H7 (cell line): ENCODE measurements around the gene NEAT1. TPM values are rescaled to one million over a fixed set of nuclear protein-coding genes. Genes with fewer than 3 reads are reported as not detected.
"Not testable (repeated sequence)": the region's sequence is repeated elsewhere in the genome, so short reads cannot be mapped to it uniquely, and the experiment has no call there.

Experiments
- DNase-seq: peaks from one replicate; pipeline ENCODE4 v3.0.0; 2012
- H3K27me3 ChIP-seq: 2 replicates; pipeline ENCODE4 v1.6.0; 2011; ENCODE audit warnings: mild to moderate bottlenecking, low read length; ENCODE audit not compliant: control insufficient read depth, insufficient read depth
- H3K36me3 ChIP-seq: replicated peaks from 2 replicates; pipeline ENCODE4 v1.5.1; 2011; ENCODE audit warnings: low read length; ENCODE audit not compliant: control insufficient read depth, insufficient read depth
- H3K4me3 ChIP-seq: 2 replicates; pipeline ENCODE4 v1.5.1; 2011; ENCODE audit warnings: low read depth, mild to moderate bottlenecking, control low read depth, low read length, moderate library complexity; ENCODE audit not compliant: insufficient read depth
- total RNA-seq: library from RNA; depleted of rRNA; stranded (reverse); fragments of >200 nt; shearing (Covaris generic); gene quantifications from 2 replicates; pipeline ENCODE4 v1.2.3, GENCODE V29; 2014

Gene NEAT1
- total RNA-seq, 1 experiment from 2014 or later = 6.4 TPM

DNA sequence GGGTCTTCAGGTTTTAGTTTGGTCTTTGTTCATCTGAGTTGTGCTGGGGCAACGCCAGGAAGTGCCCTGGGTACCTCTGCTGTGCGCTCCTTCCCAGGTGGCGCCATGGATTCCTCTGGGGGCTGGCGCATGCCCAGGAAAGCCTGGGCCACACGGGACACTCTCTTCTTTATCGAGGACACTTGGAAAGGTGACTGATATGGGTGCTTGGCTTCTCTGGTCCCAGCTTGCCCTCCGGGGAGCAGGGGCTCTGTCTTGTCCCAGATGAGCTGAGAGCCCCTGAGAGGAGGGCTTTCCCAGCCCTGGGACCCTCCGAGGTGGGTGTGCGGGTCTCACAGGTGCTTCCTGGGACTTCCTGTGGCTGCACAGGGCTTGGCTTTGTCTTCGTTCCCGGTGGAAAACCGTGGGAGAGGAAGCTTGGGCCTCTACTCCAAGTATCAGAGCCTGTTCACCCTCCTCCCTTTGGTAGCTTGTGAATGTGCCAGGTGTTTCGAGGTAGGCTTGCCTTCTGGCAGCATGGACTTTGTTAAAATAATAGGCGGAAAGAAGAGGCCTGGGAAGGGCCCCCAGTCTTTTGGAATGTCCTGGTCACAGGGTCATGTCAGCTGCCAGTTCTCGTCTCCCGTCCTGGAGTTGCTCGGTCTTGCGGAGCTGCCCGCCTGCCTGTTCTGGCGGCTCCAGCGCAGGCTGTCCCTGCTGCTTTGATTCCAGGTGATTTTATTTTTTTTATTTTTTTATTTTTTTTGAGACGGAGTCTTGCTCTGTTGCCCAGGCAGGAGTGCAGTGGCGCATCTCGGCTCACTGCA lies 10.1 kb upstream of the NEAT1 start:
- H3K4me3 ChIP-seq = no peak overlapping the region
- peak; percentile 20 for DNase-seq
- peaks cover 3% of the 10 kb centered on the region for H3K36me3 ChIP-seq
- no peaks in the 10 kb centered on the region for H3K27me3 ChIP-seq

DNA sequence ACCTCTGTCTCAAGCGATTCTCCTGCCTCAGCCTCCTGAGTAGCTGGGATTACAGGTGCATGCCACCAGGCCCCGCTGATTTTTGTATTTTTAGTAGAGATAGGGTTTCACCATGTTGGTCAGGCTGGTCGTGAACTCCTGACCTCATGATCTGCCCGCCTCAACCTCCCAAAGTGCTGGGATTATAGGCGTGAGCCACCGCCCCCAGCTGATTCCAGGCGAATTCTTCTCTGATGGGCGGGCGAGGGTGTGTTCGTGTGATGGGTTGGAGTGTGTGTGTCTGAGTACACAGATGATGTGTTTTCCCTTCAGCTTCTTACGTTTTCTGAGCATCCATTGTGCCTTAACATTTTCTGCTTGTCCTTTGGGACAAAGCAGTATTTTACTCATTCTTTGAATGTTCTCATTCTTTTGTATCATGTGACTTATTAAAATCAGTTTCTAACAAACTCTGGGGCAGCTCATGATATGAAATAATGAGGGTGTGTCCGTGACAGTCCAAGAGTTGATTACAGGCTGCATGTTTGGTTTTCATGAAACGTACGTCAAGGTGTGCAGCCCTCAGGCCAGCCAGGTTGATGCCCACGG lies 9.4 kb upstream of the NEAT1 start:
- H3K27me3 ChIP-seq, H3K4me3 ChIP-seq, H3K36me3 ChIP-seq, DNase-seq: not testable (repeated sequence)

DNA sequence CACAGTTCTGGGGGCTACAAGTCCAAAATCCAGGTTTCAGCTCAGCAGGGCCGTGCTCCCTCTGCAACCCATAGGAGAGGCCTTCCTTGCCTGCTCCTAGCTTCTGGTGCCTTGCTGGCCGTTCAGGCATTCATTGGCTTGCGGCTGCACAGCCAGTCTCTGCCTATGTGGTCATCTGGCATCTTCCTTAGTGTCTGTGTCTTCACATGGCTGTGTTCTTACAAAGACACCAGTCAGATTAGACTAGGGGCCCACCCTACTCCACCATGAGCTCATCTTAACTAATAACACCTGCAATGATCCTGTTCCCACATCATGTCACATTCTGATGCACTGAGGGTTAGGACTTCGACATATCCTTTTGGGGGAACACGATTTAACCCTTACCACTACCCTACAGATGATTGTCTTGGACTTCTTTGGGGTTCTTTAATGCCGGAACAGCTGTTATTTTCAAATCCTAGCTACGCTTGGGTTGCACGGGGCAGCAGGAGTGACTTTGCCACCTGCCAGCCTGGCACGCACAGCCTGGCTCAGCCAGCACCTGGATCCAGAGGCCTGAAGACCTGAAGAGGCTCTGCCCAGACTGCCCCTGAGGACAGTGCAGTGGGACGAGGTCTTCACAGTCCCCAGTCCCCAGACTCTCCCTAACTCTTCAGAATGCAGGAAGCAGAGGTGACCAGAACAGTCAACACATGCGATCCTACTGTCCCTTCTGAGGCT lies 7.7 kb upstream of the NEAT1 start:
- Histone ChIP-seq H3K27me3 (no peaks in the 10 kb centered on the region), H3K36me3 (peaks cover 1% of the 10 kb centered on the region; the same call in 1 of the 2 replicates), H3K4me3 (no peak overlapping the region)
- no peak for DNase-seq

DNA sequence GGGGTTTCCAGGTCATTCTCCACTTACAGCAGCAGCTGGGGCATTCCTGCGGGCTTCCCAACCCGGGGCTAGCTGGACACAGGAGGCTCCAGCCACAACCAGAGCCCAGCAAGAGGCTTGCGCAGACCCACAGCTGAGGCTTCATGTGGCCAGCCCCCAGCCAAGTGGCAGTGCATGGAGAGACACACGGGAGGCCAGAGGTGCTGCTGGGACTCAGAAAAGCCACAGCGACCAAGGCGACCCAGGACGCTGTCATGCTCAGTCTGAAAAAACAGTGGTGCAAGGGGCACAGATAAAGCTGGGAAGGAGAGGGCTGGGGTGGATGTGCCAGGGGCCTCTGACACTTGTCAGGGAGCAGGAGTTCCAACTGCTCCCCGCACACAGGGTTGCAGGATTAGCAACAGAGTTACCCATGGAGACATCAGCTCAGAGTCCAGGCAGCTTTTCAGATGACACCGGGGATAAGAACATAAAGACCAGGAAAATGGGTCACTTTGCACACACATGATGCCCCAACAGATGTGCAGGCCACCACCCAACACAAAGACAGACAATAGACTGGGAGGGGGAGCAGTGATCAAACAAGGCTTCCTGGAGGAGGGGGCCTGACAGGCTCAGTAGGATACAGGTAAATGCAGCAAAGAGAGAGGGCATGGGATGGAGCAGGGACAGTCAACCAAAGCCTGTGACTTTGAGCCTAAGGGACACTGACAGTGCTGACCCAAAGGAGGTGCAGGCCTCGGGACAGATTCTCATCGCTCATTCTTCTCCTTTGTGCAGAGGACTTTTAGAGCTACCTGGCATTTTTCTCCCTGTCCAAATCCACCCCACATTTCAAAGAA lies 6.9 kb upstream of the NEAT1 start:
- DNase-seq = peak; percentile 51
- Histone ChIP-seq H3K36me3 (peaks cover 1% of the 10 kb centered on the region; the same call in 1 of the 2 replicates), H3K27me3 (no peaks in the 10 kb centered on the region), H3K4me3 (no peak overlapping the region)

DNA sequence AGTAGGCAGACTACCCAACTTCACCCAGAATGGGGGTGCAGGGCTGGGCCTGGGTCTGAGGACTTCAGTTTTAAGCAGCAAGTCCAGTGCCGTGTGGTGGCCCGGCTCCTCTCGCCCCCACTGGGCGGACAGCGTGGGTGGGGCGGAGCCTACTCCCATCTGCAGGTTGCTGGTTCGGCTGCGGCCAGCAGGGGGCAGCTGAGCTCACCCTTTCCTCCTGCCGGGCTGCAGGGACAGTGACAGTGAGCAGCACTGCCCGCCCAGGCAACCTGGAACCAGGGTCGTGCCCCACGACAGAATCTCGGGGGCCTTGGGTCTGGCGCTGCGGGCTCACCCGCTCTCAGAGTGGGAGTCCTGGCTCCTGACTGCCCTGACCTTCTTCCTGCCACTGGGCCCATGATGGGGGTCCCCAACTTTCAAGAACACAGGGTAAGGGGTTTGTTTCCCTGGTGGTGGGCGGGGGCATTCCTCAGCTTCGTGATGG lies 6.2 kb upstream of the NEAT1 start:
- H3K36me3 ChIP-seq = no peaks in the 10 kb centered on the region
- peak; percentile 98 for DNase-seq
- no peak overlapping the region for H3K4me3 ChIP-seq
- H3K27me3 ChIP-seq = no peaks in the 10 kb centered on the region

DNA sequence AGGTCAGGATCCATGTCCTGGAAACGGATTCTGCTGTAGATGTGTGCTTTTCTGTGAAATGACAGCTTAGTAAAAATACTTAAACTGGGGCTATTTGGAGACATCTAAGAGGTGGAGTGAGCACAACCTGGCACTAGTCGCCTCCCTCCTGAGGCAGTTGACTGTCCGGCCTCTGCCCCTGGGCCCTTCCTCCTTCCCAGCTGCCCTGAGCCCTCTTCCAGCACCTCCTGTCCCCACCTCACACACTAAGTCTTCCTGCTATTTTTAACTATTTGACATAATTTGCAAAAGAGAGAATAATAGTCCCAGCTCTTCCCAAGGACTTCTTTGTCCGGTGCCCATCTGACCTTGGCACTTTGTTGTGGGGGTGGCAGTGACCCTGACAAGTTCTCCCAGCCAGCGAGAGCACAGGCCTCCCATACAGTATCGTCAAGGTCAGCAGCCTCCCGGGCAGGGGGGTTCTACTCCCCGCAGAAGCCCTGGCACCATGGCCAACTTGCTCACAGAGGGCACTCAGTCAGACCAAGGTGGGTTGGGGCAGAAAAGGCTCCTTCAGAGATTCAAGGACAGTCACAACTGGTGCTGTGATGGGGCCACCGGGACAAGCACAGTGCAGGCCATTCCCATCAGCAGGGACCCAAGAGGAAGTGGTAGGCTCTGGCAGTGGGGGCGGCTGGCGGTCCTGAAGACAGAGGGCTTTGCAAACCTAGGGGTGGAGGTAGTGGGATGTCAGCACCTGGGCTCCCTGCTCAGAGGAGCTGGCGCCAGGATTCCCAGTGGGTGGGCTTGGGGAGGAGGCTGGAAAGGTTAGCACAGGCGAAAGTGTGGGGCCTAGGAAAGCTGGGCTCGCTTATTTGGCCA lies 5.5 kb upstream of the NEAT1 start:
- Histone ChIP-seq H3K27me3 (no peaks in the 10 kb centered on the region), H3K4me3 (no peak overlapping the region)
- DNase-seq = peak; percentile 66

DNA sequence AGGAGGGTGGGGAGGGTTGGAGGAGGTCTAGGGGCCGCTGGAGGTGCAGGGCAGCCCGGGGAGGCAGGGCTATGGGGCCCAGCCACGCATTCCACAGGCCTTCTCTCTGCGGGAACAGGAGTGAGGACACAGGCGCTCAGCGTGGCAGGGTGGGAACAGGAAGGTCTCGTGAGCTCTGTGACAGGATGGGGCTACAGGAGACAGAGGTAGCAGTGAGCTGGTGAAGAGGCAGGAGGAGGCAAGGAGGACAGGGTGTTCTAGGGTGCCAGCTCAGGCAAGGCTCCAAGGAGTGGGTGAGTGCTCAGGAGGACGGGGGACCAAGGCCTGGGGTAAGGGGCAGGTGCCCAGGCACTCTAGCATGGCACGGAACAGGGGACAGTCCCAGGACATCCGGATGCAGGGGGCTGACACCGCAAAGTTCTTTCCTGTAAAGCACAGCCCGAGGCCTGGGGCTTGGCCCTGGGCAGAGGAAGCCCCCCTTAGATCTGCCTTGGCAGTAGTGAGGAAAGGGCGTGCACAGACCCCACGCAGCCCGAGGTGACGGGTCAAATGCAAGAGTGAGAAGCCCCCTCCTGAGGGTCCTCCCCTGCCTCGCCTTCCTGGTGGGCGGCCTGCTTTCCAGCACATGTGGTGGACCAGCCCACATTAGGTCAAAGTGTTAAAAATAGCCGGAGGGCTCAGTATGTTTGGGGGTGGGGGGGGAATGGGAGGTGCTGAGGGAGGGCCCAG lies 4.7 kb upstream of the NEAT1 start:
- no peaks in the 10 kb centered on the region for H3K36me3 ChIP-seq
- H3K4me3 ChIP-seq = no peak overlapping the region
- DNase-seq = no peak
- no peaks in the 10 kb centered on the region for H3K27me3 ChIP-seq

More for the DNA sequence above, 5.5 kb upstream of the NEAT1 start:
- H3K36me3 ChIP-seq = no peaks in the 10 kb centered on the region

DNA sequence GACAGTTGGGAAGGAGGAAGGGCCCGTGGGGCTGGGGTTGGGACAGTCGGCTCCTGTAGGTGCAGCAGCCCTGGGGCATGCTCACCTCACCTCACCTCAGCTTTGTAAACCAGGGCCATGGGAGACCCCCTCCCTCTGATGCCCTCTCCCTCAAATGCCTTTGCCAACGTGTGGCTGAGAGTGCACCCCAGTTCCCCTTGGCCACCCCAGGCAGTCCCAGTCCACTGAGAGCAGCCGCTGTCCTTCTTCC lies 4.2 kb upstream of the NEAT1 start:
- Histone ChIP-seq H3K4me3 (0 out of 2 replicates have a peak overlapping the region, but pooled peaks have one; percentile 8), H3K27me3 (no peaks in the 10 kb centered on the region), H3K36me3 (no peaks in the 10 kb centered on the region)
- DNase-seq = peak; percentile 85

DNA sequence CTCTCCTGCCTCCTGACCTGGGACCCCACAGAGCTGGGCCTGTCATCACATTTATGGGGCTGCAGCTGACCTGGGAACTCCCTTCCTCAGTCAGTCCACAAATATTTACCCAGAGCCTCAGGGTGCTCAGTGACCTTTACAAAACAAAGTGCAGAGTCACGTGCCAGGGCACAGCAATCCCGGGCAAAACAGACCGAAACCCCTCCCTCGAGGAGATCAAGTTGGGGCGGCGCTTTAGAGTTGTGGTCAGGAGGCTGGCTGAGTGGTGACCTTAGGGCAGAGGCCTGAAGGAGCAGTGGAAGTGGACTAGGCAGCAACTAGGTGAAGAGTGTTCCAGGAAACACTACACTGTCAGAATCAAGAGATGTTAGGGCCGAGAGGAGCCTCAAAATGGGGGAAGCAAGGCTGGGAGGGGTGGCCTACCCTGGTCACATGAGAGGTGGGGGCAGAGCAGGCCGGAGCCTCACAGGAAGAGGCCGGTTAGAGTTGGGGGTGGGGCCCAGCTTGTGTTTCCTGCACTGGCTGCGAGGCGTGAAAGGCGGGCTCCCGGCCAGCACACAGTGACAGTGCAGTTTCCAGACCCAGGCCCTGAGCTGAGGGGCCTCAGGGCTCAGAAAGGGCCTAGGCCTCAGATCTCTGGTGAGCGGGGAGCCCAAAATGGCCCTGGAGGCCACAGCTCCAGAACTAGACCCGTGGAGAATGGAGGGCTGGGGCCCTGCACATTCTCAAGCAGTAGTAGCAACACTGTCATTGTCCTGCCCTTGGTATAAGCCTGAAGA lies 3.7 kb upstream of the NEAT1 start:
- Histone ChIP-seq H3K4me3 (peak overlapping the region; percentile 9; the same call in 1 of the 2 replicates), H3K27me3 (no peaks in the 10 kb centered on the region), H3K36me3 (no peaks in the 10 kb centered on the region)
- peak; percentile 94 for DNase-seq

DNA sequence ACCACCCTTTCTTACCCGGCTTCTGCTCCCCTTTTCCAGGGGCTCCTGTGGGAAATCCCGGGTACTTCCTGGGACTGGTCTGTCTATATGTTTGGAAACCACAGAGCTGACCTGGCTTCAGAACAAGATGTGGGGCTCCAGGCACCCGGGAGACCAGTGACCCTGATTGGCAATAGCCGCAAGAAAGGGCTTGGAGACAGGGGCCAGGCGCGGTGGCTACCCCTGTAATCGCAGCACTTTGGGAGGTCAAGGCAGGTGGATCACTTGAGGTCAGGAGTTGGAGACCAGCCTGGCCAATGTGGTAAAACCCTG lies 3.2 kb upstream of the NEAT1 start:
- no peak overlapping the region for H3K4me3 ChIP-seq
- H3K27me3 ChIP-seq = no peaks in the 10 kb centered on the region
- H3K36me3 ChIP-seq = no peaks in the 10 kb centered on the region
- DNase-seq = no peak

DNA sequence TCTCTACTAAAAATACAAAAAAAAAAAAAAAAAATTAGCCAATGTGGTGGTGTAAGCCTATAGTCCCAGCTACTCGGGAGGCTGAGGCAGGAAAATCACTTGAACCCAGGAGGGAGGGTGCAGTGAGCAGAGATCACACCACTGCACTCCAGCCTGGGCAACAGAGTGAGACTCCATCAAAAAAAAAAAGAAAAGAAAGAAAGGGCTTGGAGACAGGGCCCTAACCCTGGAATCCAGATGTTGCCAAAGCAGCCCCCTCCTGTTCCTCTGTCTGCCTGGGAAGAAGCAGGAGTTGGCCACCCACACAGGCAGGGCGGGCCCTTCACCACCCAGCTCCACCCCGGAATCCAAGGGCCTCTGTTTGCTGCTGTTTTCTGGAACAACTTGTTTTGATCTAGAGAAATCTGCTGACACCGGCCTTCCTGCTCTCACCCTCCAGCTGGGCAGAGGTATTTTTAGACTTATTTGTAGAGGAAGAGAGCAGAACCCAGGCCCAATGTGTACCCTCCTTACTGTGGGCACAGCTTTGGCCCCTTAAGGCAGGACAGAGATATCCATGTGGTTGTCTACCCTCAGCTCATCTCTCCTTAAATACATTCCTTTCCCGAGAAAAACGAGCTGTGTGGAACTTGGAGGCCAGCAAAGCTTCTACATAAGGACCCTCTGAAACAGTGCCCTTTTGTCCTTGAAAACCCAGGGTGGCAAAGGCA lies 2.7 kb upstream of the NEAT1 start:
- Histone ChIP-seq H3K4me3 (no peak overlapping the region), H3K36me3 (no peaks in the 10 kb centered on the region), H3K27me3 (no peaks in the 10 kb centered on the region)
- peak; percentile 78 for DNase-seq

DNA sequence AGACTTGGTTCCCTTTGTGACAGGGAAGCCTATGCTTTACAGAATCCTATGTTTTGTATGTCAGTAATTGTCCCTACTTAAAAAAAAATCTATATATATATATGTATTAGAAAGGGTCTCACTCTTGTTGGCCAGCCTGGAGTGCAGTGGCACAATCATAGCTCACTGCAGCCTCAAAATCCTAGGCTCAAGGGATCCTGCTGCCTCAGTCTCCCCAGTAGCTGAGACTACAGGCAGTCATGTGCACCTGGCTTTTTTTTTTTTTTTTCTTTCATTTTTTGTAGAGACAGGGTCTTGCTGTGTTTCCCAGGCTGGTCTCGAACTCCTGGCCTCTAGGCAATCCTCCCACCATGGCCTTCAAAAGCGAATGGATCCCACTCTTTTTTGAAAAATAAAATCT lies 2.1 kb upstream of the NEAT1 start:
- DNase-seq = no peak
- Histone ChIP-seq H3K36me3 (no peaks in the 10 kb centered on the region; the same call in 1 of the 2 replicates), H3K27me3 (no peaks in the 10 kb centered on the region), H3K4me3 (no peak overlapping the region)
